COLO829 (cell line): ENCODE results near the gene GLT8D2.
A peak's percentile ranks its signal among the peaks of the same experiment; 100 is the strongest.
"Not testable (repeated sequence)": the region's sequence is repeated elsewhere in the genome, so short reads cannot be mapped to it uniquely, and the experiment has no call there.

Experiments
- DNase-seq: peaks from one replicate; pipeline ENCODE4 v3.0.0; 2012; ENCODE audit warnings: low spot score

GLT8D2 gene

DNA sequence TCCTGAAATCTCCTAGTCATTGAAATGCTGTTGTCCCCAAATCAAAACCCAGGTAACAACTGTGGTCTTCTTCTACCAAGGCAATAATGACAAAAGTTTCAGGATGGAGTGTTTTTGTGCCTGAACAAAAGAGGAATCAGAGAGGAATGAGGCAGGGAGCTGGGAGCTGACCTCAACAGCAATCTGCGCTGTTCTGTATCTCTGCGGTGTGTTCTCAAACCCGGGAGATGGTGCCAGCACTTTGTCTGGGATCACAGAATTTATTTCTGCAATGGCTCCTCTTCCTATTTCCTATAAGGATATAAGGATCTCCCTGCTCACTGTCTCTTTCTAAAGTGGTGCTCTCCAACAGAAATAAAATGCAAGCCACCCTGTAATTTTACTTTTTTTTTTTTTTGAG lies 449 bp upstream of the GLT8D2 start:
- DNase-seq = no peak

DNA sequence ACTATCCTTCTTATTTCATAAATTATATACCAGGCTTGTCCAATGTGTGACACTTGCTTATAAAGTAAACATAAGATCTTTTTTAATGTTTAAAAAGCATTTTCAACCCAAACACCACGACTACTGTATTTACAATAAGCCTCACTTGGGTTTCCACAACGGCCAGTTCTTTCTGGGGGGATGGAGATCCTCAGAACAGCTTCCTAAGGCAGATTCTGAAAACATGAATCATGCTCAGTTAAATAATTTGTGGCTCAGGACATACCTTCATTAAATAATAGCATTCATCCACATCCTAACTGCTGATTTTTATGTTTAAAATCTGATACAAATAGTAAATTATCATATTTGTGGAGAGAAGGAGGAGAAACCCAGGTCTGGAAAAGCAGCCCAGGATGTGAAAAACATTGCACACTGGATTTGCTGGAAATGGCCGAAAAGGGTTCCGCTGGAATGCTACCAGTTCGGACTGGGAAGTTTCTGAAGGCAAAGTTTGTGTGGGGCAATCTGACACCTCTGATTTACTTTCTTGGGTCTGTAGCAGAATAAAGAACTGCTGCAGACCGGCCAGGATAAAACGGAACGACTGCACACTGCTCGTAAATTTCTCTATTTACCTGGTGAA lies 597 bp downstream of the GLT8D2 start:
- no peak for DNase-seq

DNA sequence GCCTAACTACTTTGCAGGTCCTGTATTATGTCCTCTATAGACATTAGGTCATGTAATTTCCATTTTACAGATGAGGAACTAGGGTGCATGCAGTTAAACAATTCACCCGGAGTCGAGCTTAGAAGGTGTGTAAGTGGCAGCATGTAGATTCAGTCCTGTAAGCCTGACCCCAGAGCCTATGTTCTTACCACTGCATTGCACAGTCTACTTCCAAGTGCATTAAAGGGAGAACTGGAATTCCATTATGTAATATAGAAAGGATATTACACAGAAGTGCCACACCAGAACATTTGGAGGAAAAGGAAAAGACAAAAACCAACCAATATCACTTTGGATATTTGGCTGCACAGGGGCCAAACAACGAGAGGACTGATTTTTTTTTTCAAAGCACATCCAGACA lies 1.2 kb downstream of the GLT8D2 start:
- no peak for DNase-seq

DNA sequence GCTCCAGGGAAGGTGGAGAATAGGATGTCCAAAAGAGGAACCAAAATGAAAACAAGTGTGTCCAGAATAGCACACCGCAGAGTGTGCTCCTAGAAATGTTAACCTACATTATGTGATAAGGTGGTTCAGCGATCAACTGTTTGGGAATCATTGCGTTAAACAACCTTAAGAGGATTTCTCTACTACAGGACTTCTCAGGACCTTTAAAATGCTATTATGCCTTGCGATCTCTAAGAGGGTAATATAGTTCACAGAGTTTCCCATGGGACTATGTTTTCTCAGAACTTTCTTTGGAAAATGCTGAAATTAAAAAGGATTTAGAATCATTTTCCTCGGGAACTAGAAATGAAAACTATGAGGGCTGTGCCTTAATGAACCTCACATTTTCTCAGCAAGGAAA lies 1.8 kb downstream of the GLT8D2 start:
- DNase-seq = no peak

DNA sequence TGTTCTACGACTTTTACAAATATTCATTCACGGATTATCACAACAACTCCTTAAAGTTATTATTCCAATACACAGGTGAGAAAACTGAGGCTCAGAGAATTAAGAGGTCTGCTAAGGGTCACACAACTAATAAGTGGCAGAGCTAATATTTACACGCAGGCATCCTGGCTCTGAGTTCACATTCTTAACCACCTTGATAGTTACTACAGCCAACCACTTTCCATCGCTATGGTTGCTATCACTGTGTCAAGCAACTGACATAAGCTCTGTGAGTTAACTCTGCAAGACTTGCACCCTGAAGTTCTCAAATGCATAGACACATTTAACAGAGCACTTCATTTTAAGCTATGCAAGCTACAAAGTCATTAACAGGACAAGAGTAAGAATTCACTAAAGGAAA lies 3.7 kb downstream of the GLT8D2 start:
- no peak for DNase-seq

DNA sequence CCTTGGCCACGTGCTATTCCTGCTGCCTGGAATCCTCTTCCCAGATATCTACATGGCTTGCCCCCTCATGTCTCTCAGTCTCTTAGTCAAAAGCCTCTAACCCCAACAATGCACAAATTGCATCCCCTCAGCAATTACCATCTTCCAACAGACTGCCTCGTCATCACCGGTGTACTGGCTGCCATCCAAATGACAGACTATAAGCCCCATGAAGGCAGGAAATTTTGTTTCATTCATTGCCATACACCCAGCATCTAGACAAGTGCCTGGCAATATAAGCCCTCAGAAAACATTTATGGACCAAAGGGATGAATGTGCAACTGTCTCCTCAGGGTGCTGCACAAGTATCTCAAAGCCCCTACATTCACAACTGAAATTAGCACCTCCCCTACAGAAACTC lies 5.8 kb downstream of the GLT8D2 start:
- DNase-seq = no peak

DNA sequence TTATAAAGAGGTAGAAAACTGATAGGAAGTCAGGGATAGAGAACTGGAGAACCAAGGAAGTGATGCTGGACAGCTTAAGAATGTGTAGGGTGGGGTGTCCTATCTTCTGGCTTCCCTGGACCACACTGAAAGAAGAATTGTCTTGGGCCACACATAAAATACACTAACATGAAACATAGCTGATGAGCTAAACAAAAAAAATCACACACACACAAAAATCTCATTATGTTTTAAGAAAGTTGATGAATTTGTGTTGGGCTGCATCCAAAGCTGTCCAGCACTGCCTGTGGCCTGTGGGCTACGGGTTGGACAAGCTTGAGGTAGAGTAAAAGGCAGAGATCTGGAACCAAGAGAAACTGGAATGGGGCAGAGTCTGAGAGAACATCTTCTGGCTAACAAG lies 7.4 kb downstream of the GLT8D2 start:
- no peak for DNase-seq

DNA sequence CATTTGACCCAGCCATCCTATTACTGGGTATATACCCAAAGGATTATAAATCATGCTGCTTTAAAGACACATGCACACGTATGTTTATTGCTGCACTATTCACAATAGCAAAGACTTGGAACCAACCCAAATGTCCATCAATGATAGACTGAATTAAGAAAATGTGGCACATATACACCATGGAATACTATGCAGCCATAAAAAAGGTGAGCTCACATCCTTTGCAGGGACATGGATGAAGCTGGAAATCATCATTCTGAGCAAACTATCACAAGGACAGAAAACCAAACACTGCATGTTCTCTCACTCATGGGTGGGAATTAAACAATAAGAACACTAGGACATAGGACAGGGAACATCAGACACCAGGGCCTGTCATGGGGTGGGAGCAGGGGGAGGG lies 10.2 kb downstream of the GLT8D2 start:
- not testable (repeated sequence) for DNase-seq

DNA sequence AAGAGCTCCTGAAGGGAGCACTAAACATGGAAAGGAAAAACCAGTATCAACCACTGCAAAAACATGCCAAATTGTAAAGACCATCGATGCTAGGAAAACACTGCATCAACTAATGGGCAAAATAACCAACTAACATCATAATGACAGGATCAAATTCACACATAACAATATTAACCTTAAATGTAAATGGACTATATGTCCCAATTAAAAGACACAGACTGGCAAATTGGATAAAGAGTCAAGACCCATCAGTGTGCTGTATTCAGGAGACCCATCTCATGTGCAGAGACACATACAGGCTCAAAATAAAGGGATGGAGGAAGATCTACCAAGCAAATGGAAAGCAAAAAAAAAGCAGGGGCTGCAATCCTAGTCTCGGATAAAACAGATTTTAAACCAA lies 13.8 kb downstream of the GLT8D2 start:
- not testable (repeated sequence) for DNase-seq

DNA sequence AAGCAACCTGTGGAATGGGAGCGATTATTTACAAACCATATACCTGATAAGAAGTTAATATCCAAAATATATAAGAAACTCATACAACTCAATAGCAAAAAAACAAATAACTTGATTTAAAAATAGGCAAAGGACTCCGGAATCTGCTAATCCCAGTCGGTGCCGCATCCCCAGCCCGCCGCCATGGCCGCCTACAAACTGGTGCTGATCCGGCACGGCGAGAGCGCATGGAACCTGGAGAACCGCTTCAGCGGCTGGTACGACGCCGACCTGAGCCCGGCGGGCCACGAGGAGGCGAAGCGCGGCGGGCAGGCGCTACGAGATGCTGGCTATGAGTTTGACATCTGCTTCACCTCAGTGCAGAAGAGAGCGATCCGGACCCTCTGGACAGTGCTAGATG lies 19.4 kb downstream of the GLT8D2 start:
- DNase-seq = not testable (repeated sequence)

DNA sequence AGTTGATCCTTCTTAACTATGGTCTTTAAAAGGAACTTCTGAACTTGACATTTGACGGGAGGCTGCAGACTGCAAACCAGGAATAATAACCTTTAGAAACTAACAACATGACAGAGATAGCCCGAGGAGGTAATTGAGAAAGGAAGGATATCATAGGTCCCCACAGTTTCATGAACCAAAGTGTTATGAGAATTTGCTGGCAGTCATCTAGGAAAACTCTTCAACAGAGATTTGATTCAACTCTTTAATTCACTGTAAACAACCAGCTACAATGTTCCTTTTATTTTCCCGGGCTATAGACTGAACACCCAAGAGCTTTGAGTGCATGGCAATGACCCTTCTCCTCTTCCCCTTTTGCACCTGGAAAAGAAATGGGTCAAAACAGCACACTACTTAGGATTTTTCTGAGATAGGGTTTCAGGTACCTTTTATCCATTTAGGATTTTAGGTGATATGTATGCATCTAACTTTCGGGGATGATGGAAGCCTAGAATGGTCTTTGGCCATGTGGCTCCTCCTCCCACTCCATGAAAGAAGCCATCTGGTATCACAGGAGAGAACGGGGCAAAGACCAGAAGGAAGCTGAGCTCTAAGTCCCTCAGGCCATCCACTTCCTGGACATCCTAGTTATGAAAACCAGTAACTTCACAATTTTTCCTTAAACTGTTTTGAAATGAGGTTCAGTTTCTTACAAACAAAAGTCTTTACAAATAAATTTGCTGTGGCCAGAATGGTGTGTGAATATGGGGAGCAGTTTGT lies 23.0 kb downstream of the GLT8D2 start:
- peak; percentile 70 for DNase-seq

DNA sequence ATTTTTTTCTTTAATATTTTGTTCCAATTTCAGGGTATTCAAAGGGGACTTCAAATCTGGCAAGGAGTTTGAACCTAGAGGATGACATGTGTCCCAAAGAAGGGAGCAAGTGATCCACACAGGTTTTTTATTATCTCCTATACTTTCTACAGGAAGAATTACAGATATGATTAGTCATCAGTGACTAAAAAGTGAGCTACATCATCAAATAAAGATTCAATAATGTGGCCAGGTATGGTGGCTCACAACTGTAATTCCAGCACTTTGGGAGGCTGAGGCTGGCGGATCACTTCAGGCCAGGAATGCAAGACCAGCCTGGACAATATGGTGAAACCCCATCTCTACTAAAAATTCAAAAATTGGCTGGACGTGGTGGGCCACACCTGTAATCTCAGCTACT lies 24.2 kb downstream of the GLT8D2 start:
- DNase-seq = no peak

DNA sequence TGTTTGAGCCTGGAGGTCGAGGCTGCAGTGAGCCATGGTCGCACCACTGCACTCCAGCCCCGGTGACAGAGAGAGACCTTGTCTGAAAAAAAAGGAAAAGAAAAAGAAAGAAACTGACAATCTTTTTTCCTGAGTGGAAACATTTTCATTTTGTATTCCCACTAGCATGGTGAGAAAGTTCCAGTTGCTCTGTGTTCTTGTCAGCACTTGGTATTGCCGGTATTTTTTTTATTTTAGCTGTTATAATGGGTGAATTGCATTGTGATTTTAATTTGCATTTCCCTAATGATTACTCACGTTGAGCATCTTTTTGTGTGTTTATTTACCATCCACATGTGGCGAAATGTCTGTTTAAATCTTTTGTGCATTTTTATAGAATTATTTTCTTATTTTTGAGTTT lies 25.6 kb downstream of the GLT8D2 start:
- DNase-seq = no peak

DNA sequence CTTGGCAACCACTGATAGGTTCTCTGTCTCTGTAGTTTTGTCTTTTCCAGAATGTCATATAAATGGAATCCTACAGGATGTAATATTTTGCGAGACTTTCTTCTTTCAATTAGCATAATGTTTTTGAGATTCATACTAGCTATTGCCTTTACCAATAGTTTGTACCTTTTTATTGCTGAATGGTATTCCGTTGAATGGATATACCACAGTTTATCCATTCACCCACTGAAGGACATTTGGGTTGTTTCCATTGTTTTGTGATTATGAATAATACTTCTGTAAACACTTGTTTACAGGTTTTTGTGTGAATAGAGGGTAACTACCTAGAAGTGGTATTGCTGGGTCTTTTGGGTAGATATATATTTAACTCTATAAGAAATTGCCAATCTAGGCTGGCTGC lies 26.3 kb downstream of the GLT8D2 start:
- DNase-seq = no peak

DNA sequence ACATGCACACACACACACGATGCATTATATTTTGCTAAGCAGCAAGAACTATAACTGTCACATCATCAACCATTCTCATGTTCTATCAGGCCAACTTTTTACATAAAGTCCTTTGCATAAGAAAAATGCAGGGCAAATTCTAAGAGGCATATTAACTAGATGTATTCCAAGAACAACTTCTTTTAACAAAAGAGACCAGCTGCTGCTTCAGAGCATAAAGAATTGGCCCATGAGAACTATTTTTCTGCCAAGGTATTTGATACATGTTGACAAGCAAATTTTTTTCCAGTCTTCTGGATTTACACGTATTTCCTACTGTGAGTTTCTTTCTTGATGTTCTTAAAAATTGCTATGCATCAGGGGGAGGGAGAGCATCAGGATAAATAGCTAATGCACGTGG lies 27.2 kb downstream of the GLT8D2 start:
- no peak for DNase-seq

DNA sequence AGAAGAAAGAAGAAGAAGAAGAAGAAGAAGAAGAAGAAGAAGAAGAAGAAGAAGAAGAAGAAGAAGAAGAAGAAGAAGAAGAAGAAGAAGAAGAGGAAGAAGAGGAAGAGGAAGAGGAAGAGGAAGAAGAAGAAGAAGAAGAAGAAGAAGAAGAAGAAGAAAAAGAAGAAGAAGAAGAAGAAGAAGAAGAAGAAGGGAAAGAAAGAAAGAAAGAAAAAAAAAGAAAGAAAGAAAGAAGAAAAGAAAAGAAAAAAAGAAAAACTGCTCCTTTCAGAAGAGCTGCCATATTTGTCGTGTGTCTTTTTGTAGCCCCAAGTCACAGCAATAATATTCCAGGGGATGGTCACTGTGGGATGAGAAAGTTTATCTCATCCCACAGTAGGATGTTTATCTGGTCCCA lies 28.1 kb downstream of the GLT8D2 start:
- DNase-seq = not testable (repeated sequence)

DNA sequence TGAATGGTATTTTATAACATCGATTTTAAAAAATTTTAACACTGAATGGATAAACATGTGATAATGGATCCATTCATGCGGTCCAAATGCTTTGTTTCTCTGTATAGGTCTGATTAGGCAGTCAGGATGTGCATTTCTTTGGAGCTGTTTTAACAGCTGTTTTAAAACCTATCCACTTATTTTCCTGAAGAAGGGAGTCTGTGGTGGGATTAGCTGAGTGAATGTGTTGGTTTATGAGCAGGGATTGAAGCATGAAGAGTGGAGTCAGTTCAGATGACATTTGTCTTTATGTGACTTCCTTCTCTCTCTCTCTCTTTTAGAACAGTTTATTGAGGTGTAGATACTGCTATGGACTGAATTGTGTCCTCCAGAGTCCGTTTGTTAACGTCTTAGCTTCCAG lies 37.7 kb downstream of the GLT8D2 start:
- no peak for DNase-seq

DNA sequence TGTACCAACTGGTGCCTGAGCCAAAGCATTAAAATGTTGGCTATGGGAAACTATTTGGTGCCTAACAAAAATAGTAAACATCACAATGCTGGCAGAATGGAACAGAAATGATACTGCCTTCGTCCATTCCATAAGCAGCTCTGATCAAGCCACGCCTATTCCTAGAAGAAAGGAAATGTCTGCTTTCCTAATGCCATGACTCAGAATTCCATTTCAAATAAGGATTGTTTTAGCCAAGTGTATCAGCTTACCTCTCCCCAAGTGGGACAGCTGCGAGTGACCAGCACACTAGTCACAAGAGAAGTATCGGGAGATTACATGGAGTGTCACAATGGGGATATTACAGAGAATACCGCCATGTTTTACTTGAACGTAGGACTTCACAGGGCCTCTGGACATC lies 38.7 kb downstream of the GLT8D2 start:
- DNase-seq = peak; percentile 25

DNA sequence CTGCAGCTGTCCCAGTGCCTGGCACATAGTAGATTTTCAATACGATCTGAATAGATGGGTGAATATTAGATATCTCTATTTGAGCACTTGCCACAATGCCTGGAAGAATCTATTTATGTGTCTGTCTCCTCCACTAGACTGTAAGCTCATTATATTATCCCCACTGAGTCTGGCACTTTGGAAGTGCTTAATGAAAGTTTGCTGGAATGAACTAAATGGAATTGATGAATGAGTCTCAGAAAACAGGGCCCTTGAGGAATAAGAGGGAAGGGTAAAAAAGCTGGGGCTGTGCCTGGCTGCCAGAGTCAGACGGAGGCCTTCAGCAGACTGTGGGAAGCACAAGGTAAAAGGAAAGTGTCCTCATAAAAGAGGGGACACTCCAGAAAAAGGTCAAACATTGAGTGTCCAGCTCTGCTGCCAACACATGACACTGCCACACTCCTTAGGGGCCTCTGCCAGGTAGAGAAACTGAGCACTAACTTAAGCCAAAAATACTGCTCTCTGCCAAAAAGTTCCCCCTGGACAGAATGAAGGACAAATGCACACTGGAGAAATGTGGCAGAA lies 39.3 kb downstream of the GLT8D2 start:
- no peak for DNase-seq

DNA sequence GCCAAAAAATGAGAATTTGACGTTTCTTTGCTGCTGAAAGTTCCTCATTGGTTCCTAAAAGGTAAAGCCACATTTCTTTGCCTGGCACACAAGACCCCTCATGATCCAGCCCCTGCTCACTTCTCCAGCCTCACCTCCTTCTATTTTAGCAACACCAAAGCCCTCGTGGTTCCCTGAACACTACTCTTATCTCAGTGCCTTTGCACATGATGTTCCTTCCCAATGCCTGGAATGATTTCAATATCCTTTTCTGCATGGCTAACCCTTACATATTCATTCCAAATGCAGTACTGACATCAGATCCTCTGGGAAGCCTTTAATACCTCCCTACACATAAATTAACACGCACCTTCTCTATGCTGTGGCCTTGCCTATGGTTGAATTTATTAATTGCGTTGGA lies 39.9 kb downstream of the GLT8D2 start:
- DNase-seq = no peak

DNA sequence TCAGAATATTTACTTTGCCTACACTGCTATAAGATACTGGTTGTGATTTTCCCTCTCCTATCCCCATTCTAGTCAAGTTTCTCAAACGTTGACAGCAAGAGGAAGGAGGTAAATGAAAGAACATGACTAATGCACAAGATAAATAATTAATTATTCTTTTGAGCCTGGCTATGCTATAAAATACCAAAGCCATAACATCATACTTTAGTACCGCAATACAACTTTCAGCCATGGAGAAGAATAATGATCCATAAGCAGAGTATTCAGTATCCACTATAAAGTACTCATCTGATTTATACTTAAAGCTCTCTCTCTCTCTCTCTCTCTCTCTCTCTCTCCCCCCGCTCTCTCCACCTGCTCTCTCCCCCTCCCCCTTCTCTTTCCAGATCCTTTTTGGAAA lies 43.1 kb downstream of the GLT8D2 start:
- DNase-seq = peak; percentile 70

DNA sequence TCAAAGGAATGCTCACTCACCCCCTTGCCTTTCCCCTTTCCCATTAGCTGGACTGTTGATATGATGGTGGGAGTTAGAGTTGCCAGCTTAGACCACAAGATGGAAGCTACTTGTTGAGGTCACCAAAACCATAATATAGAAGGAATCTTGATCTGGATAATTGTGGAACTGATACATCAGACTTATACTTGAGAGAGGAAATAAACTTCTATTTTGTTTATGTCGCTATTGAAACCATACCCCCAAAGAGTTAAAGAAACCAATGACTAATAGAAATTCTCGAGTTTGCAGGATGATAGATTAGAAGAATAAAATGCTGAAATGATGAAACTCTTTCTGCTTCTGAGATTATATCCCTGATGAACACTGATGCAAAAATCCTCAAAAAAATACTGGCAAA lies 46.4 kb downstream of the GLT8D2 start:
- DNase-seq = no peak

DNA sequence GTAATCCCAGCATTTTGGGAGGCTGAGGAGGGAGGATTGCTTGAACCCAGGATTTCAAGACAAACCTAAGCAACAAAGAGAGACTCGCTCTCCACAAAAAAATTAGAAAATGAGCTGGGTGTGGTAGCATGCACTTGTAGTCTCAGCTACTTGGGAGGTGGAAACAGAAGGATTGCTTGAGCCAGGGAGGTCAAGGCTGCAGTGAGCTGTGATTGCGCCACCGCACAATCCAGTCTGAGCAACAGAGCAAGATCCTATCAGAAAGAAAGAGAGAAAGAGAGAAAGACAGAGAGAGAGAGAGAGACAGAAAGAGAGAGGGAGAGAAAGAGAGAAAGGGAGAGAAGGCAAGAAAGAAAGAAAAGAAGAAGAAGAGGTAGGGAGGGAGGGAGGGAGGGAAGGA lies 47.3 kb downstream of the GLT8D2 start:
- DNase-seq = no peak
